ENCODE results near the gene HHATL. TPM values are rescaled to one million over a fixed set of nuclear protein-coding genes. Genes with fewer than 3 reads are reported as not detected.

Gene HHATL
- total RNA-seq, 2 donors from 2014 or later: 0.65 to 1.0 TPM

DNA sequence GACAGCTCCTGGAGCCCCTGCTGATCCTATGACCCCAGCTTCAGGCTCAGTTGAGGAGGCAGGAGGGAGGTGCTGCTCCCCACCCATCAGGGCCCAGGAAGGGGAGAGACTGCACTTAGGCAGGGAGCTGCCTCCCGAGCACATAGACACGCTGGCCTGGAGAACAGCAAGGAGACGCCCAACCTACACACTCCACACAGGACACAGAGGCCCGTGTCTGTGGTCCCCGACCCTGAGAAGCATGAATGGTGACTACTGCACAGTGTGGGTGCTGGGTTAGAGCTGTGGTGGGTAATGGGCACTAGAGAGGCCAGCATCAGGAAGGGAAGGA is 1.1 kb upstream of the HHATL start:
- DNase-seq (ENCODE audit: low spot score): no peak
- intact Hi-C loops (cut with DNase I): no loop called here

DNA sequence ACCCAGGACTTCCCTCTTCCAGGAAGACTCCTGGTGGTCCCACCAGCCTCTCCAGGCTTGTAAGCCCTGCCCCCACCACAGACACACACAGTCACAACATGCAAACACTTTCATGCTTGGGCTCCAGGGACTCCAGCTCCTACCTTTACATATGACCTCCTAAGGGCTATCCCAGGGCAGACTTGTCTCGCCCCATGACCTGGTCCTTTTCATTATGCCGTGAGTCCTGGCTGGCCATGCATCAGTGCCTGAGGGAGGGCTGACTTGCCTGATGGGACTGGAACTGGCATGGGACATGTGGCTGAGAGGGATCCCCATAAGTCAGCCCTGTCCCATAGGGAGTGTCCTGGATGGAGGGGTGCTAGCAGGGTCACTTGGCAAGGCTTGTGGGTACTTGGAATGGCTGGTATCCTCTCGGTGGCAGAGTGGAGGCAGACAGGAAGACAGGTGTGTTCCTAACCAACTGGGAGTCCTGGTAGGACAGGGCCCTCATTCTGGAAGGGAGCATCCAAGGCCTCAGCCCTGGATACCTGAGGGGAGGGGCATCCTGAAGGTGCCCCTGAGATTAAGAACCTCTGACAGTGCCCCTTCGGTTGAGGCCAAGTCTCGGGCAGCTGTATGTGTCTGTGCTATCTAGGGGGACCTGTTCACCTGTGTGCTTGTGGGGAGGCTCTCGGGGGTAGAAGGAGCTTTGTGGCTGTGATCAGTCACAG is 540 bp upstream of the HHATL start:
- DNase-seq (ENCODE audit: low spot score): no peak
- intact Hi-C loops (cut with DNase I): no loop called here

DNA sequence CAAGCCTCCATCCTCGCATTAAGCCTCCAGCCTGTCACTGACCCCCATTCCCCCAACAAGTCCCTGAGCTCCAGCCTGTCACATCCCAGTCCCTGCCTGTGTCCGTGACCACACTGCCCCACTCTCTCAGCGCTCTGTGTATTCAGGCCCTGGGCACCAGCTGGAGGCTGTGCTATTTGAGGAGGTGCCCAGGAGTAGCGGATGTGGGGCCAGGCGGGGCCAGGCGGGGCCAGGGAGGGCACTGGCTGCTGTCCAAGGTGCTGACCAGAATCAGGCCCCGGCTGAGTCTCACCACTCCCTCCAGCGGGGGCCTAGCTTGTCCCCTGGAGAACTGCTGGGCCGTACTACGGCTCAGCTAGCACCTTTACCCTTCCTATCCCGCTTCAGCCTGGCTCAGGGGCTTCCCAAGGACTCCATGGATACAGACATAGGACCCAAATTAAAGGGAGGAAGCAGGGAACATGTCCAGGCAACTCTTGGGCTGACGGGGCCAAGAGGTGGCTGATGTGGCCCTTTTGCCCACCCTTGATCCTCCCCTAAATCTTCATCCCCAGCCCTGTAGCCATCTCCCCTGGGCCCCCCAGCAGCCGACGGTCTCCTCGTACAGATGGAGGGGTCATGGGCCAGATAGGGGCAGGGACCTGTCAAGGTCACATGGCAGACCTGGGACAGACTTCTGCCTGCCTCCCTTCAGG is 1.1 kb downstream of the HHATL start:
- DNase-seq (ENCODE audit: low spot score): peak; percentile 80
- intact Hi-C loops (cut with DNase I): loop anchor here in 1 of 2 donors (2.0 kb wide), 1 partner anchor 57 kb away; no protein-coding TSS in a partner anchor

DNA sequence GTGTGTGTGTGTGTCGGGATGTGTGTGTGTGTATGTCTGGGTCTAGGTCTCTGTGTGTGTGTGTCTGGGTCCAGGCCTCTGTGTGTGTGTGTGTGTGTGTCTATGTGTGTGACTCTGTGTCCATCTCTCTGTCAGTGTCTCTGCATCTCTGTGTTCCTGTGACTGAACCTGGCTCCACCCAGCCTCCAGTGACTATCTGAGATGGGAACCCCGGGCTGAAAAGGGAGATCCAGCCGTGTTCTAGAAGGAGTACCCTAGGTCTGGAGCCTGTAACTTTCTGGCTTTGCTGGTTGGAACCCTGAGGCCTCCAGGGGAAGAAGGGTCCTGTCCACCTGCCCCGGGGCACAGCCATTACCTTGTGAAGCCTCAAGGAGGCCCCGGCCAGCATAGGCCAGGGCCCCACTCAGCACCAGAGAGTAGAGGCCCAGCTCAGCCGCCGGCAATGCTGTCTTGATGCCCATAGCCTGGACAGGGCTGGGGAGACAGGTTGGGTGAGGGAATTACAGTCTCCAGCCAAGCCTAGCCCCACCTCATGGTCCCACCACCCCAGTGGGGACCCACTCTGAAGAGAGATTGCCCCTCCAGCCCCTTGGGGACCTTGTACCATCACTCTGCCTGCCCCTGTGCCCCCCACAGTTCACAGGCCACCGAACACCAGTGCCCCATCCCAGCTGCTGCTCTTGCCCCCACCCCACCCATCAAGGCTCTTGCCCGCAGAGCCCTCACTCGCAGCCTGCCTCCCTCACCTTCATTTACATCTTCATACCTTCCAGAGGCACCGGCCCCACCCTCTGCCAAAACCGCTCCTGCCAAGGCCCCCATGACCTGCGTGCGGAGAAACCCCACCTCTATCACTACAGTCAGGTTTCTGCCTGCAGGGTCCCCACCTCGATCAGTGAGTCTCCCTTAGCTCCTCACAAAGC is 2.0 kb downstream of the HHATL start:
- intact Hi-C loops (cut with DNase I): loop anchor here in 1 of 2 donors (2.0 kb wide), 1 partner anchor 56 kb away; no protein-coding TSS in a partner anchor
- no peak for DNase-seq (ENCODE audit: low spot score)

DNA sequence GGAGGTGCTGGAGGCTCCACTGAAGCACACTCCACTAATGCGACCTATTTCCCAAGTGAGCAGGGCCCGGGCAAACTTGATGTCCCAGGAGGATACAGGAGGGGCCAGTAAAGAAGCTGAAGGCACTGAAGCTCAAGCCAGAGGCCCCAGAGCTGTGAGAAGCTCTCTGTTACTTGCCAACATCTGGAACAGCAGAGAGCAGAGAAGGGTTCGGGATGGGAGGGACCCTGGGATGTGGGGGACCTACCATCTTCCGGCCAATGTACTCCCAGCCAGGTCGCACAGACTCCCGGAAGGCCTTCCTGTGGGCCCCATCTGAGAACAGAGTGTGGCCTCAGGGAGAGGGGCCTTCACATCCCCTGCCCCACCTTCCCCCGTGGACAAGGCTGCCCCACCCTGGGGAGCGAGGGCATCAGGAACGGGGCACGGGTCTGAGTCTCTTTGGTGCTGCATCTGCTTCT is 3.1 kb downstream of the HHATL start:
- no peak for DNase-seq (ENCODE audit: low spot score)

DNA sequence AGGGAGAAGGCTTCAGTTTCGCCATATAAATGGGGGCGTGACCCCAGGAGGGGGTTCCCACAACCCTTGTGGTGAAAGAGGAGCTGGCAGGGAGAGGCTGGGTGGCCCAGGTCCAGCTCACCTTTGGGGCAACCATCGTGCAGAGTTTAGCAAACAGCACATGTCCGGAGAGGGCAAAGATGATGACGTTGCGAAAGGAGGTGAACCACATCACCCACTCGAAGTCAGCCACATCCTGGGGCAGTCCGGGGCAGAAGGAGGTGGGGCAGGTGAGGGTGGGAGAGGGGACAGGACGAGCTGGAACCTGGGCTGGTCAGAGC is 3.7 kb downstream of the HHATL start:
- intact Hi-C loops (cut with DNase I): no loop called here
- DNase-seq (ENCODE audit: low spot score): no peak

More for the DNA sequence above, 3.1 kb downstream of the HHATL start:
- intact Hi-C loops (cut with DNase I): no loop called here

DNA sequence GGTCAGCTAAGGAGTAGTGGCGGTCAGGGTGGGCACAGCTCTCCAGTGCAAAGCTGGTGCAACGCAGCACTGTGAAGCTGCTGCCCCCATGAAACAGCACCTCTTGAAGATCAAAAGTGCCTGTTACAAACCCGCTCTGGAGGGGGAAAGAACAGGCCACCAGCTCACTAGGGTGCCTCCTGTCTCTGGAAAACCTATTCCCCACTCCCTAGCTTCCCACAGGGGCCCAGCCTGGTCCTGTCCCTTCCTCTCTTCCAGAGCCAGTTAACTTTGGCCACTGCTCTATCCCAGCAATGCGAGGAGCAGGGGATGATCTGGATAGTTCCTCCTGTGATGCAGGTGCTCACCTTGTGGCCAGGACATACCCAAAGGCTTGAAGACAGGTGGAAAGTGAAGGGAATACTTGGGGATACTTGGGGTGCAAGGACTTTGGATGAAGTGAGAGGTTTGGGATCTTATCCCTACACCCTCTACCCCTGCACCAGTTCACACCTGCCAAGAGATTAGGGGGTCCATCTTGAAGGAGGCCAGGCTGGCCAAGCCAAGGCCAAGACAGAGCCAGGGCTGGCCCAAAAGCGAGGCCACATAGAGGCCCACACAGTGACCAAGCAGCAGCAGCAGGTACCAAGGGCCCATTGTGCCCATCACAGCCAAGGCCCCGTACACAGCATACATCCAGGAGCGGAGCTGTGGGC is 4.2 kb downstream of the HHATL start:
- intact Hi-C loops (cut with DNase I): no loop called here

DNA sequence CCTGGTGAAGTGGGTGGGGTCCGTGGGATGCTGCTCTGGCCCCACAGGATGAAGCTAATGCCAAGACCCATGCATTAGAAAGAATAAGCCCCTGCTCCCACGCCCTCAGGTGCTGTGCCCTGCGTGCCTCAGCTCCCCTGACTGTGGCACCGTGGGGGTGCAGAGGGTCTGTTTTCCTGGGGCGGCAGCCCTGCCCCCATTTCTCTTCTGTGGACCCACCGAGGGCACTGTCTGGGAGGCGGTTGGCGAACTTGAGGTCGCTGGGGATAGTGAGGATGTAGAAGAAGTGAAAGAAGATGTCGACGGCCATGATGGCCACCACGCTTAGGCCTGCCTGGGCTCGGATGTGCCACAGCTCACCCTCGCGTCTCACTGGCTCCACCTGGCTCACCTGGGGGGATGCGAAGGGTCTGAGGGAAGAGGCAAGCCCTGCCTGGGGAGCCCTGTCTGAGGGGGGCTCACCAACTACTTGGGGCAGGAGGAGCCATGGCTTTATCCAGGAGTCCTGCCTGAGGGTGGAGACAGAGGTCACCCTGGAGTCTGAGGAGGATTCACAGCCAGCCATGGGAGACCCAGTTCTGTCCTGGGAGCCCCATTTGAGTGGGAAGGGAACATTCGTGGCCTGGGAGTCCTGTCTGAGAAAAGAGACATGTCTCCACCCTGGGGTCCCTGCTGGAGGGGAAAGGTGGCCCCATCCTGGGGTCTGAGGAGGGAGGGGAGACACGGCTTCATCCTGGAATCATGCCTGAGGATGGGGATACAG is 5.1 kb downstream of the HHATL start:
- no peak for DNase-seq (ENCODE audit: low spot score)
- intact Hi-C loops (cut with DNase I): no loop called here

More for the DNA sequence above, 4.2 kb downstream of the HHATL start:
- no peak for DNase-seq (ENCODE audit: low spot score)

DNA sequence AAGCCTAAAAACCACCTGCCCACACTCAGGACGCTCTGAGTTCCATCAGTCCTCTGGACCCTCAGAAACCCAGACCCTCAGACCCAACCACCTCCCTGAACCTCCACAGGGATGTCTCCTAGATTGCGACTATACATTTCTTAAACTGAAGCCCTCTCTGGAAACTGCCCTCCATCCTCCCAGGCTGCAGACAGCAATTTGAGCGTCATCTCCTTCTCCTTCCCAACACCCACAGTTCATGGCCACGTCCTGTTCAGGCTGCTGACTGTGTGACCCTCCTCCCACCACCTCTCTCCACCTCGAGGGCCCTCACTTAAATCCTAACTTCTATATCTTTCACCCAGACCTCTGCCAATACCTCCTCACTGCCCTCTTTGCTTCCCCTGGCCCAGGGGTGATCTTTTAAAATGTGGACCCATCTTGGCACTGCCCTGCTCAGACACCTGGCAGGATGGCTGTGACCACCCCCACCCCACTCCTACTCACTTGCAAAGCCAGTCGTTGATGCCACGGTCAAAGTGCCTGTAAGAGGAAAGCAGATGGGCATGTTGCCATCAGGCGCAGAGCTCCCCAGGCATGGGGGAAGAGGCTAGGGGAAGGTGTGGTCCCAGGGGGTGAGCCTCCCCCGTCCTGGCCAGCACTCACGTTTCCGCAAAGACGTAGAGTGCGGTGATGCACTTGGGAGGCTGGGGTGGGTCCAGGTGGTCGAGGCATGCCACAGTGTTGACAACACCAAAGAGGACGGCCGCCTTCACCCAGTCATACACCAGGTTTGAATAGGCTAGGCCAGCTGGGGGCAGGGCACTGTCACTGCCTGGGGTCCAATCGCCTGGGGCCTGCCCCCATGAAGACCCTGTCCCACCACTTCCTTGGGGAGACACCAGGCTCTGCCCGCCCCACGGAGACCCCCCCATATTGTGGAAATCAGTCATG is 6.0 kb downstream of the HHATL start:
- DNase-seq (ENCODE audit: low spot score): peak; percentile 77
- intact Hi-C loops (cut with DNase I): no loop called here

DNA sequence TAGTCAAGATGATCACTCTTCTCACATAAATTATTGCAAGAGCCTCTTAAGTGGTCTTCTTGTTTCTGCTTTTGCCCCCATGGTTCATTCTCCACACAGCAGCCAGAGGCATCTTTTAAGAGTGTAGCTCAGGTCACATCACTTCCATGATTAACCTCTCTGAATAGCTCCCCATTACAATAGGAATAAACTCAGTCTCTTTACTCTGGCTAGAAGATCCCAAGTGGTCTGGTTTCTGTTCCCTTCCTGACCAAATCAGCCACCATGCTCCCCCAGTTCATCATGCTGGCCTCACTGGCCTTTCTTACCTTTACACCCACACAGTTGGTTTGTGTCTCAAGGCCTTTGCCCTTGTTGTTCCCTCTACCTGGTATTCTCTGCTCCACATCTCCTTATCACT is 8.2 kb downstream of the HHATL start:
- intact Hi-C loops (cut with DNase I): no loop called here
- no peak for DNase-seq (ENCODE audit: low spot score)

DNA sequence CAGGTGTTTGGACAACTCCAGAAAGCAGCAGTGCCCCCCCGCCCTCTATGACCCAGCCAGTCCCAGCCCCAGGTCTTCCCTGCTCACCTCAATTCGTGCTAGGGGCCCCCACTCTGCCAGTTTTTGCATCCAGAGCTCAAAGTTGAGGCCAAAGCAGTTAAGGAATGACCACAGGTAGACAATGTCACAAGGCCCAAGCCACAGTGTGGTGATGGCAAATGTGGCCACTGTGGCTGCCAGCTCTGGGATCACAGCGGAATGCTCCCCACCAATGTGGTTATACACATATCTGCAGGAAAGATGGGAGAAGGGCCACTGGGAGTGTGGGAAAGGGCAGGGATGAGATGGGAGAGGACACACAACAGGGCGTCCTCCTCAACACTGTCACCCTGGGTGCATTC is 9.1 kb downstream of the HHATL start:
- no peak for DNase-seq (ENCODE audit: low spot score)
- intact Hi-C loops (cut with DNase I): no loop called here

DNA sequence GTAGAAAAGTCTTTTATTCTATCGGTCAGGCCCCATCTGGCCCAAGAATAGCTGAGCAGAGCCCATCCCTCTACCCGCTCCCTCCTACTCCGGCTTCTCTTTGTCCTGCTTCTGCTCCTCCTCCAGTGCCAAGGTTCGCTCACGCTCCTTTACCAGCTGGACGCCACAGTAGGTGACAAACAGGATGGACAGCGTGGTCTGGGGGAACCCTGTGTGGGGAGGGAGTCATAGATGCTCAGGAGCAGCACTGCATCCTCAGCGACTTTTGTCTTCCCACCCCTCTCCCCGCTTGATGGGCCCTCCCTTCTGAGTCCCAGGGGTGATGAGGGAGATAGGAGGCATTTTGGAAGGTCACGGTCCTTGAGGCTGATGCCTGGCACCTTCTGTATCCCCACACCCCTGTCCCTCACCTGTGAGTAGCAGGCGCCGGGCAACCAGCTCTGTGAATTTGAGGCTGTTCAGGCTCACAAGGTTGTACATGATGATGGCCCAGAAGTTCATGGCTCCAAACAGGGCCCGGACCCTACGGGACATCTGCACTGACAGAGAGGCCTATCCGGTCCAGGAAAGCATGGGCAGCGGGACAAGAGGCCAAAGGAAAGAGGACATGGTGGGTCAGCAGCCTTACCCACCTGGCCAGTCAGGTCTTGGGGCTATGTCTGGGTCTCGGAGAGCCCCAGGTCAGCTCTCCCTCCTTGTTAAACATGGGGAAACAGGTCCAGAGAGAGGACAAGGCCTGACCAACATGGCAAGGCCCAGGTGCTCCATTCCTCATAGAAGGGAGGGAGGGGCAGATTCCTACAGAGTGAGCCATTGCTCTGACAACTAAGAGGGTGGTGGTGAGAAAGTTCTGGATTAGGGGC is 9.7 kb downstream of the HHATL start:
- peak; percentile 55 for DNase-seq (ENCODE audit: low spot score)
- intact Hi-C loops (cut with DNase I): no loop called here

DNA sequence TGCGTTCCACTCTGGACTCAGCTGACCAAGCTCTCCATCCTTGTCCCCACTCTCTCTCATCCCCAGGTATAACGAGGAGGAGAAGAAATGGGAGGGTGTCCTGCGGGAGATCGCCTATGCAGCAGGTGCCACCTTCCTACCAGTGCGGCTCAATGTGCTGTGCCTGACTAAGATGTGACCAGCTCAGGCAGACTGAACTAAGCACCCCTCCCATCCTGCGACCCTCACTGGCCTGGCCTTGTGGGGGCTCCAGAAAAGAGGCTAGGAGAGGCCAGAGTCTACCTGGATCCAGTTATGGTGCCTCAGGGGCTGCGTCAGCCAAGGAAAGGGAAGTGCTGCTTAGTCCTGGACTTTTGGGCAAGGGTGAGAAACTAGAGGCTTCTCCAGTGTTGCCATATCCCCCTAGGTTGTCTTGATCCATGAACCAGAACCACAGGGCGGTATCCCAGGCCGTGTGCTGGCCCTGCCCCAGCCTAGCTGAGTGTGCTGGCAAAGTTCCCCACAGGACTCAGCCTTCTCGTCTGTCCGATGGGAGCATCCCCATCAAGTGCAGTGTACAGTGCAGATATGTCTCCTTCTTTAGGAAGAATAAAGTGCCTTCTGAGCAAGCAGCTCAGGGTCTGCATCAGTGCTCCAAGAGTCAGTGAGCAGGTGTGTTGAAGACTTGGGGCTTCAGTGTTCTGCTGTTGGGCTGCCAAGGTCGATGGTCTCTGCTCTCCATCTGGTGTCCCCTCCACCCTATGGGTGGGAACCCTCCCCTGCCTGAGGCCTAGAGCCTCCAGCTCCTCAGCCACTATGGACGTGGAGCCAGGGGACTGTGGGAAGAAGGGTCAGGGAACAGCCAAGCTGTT is 10.6 kb downstream of the HHATL start:
- peak; percentile 62 for DNase-seq (ENCODE audit: low spot score)
- intact Hi-C loops (cut with DNase I): no loop called here

DNA sequence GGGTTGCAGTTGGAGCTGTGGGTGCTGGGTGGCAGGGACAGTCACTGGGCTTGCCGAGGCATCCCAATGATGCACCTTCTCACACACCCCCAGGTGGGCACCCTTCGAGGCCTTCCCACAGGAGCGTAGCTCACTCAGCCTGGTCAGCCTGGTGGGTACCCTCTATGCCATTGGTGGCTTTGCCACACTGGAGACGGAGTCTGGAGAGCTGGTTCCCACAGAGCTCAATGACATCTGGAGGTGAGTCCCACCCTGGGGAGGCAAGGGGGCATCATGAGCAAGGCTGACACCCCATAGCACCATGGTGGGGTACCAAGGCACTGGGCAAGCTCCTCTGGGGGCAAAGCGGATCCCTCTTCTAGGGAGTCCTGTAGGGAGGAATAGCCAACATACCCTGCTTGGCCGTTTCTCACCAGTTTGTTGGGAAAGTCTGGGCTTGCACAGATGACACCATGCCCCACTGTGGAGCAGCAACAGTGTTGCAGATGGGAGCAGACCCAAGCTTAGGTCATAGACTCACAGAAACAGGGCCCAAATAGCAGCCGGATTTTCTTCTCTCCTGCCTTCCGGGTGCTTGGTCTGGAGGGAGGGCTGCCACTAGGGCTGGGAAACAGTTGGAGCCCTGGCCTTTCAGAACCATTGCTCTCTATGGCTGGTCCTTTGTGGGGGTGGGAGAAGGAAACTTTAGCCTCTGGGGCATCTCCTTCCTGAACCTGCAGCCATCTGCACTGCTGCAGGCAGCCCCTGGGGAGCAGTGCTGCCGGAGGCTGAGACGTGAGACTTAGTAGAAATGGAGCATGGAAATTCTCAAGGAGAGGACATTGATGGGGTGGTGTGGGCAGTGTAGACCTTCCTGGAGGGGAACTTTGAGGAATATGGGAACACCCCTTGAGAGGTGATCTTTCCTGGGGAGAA is 11.6 kb downstream of the HHATL start:
- peak; percentile 62 for DNase-seq (ENCODE audit: low spot score)
- intact Hi-C loops (cut with DNase I): no loop called here

DNA sequence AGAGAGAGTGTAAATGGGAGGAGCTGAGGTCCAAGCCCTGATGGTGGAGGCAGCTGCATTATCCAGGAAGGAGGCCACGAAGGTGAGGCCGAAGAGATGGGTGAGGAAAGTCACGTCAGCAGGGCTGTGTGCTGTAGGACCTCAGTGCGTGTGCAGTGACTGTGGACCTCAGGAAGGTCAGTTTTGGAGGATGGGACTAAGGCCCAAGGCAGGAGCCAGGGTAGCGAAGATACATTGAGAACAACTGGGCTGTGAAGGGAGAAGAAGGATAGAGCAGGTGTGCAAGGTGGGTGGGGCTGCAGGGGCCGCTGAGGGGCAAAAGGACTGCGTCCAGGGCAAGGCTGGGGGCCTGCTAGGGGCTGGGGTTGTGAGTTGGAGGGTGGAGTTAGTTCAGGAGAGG is 12.4 kb downstream of the HHATL start:
- no peak for DNase-seq (ENCODE audit: low spot score)
- intact Hi-C loops (cut with DNase I): no loop called here
